HCEC 1CT (cell line): ENCODE measurements around the gene SPAG8.
A peak's percentile ranks its signal among the peaks of the same experiment; 100 is the strongest.

ENCODE experiments used
- DNase-seq: peaks from one replicate; pipeline ENCODE4 v3.0.0-alpha.2; 2017

SPAG8 gene

GRCh38 chr9:35812025-35812602, at the start of gene SPAG8:
Gene SPAG8 (minus strand): TSS chr9:35812262. CDS start chr9:35812147, 115 bp downstream.
- DNase-seq = peak; percentile 98

- DNase-seq = no peak
Observed at GRCh38 chr9:35861161-35861897, 49.3 kb upstream of the SPAG8 start.

DNA sequence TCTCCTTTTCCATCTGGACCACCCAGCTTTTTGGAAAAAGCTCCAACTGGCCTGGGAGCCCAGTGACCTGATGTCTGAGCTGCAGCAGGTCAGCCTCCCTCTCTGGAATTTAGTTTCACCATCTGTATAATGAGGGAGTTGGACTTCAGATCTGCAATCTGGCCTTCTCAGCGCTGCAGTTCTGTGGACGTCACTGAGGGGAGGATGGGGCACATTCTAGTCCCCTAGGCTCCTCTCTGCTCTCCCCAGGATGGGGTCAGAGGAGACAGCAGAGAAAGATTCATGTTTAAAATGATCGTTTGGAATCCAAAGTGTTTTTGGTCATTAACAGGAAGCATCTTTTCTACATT, 47.9 kb upstream of the SPAG8 start:
- no peak for DNase-seq

- DNase-seq = peak; percentile 28
Observed at GRCh38 chr9:35859310-35859989, 47.4 kb upstream of the SPAG8 start.

DNA sequence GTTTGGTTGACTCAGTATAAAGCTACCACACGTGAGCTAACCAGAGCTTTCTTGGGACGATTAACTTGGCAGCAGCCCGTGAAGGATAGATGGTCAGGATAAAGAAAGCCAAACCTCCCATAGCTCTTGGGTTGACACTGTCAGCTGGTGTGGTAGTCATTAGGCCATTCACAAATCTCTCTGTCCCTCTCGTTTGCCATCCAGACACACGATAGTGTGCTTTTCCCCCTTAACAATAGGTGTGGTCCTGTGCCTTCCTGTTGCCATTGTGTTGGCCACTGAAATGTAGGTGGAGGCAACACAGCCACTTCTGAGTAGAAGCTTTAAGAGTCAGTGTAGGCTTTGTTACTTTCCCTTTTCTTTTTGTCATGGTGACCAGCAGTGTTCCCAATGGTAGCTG, 46.4 kb upstream of the SPAG8 start:
- no peak for DNase-seq

DNA sequence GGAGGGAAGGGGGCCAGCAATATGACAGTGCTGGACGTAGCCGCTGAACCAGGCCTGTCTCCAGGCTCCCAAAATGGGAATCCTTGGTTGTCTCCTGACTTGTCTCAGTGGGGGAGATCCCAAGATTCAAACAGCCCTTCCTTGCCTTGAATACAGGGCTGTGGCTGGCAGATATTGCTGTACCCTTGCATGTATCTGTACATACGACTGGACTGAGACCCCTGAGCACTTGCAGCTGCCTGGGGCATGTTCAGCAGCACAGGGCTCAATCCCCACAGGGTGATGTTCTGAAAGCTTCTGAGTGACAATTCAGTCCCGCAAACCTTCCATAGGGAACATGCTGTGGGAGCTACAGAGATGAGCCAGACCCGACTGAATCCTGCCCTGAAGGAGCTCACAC, 44.8 kb upstream of the SPAG8 start:
- no peak for DNase-seq

DNA sequence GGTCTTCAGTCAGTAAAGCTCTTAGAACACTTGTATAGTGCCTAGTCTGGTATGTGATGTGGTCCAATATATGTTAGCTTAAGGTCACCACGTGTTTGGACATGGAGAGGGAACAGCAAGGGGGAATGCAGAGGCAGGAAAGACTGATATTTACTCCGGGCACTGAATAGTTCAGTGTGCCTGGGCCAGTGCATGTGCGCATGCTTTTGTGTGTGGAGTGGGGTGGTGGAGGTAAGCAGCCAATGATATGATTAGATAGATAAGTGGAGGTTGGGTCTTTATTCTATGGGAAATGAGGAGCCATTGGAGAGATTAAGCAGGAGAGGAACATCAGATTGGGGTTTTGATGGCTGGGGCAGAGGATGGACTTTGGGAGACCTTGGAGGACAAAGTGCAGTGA, 44.1 kb upstream of the SPAG8 start:
- no peak for DNase-seq

DNA sequence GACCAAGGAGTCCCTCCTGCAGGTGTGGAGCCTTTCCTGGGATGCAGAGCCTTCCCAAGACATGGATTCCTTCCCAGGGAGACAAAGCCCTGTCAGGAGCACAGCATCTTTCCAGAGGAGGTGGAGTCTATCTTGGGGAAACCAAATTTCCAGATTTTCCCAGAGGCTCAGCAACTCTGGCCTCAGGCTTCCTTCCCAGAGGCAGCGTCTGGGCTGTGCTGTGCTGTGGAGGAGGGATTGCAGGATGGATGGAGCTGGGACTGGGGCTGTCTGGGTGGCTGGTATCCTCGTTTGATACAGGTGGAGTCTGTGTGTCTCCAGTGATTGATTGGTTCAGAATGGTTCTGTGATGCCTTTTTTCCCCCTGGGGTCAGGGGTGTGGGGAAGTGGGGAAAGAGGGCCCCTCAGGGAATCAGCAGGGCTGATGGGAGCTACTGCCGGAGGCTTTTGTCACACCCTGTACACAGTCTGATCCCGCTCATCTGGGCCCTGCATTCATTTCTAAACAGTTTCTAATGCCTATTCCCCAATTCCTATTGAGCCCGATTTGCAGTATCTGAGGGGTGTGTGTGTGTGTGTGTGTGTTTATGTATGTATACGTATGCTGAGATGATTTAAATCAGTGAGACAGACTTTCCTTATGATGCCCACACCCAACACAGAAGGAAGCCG, 42.2 kb upstream of the SPAG8 start:
- DNase-seq = no peak

- no peak for DNase-seq
Observed at GRCh38 chr9:35852876-35853865, 41.1 kb upstream of the SPAG8 start.

- no peak for DNase-seq
Observed at GRCh38 chr9:35852267-35852815, 40.3 kb upstream of the SPAG8 start.

- peak; percentile 99 for DNase-seq
Observed at GRCh38 chr9:35847792-35848572, 35.9 kb upstream of the SPAG8 start.

DNA sequence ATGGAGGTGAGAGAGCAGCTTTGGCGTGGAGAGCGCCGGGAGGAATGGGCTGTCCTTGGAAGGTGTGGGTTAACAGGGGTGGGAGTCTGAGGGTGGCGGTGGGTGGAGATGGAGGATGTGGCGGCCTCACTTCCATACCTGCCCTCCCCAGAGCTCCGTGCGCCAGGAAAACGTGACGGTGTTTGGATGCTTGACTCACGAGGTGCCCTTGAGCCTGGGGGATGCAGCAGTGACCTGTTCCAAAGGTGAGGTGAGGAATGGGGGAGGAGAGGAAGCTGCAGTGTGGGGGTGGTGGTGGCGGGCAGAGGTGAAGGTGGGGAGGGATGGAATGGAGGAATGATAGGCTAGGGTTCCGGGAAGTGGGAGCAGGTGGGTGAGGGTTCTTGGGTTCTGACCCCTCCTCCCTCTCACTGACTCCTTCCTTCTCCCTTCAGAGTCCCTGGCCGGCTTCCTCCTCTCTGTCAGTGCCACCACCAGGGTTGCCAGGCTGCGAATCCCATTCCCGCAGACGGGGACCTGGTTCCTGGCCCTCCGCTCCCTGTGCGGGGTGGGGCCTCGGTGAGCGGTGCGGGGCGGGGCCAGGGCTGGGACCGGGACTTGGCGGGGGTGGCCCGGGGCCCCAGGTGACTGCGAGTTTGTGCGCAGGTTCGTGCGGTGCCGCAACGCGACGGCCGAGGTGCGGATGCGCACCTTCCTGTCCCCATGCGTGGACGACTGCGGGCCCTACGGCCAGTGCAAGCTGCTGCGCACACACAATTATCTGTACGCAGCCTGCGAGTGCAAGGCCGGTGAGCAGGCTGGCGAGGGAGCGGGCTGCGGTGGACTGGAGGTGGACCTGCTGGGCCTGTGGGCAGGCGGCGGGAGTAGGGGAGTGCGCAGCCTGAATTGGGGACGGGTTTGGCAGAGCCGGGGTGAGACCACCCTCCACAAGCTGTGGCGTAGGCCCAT, 34.0 kb upstream of the SPAG8 start:
- no peak for DNase-seq

- peak; percentile 86 for DNase-seq
Observed at GRCh38 chr9:35844628-35845270, 32.7 kb upstream of the SPAG8 start.

DNA sequence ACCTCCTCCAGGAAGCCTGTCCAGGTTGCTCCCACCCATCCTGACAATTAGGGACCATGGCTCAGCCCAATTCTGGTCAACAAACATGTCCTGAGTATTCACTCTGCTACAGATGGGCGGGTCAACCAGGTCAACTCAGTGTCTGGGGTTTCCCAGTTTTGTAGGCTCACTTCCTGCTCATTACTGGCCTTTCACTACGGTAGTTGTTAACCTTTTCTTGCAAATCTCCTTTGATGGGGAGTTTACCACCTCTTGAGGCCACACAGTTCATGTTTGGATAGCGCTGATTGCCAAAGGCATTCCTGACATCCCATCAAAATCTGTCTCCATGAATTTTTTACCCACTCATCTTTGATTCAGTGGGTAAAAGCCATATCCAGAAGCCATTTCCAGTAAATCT, 30.7 kb upstream of the SPAG8 start:
- no peak for DNase-seq

GRCh38 chr9:35842020-35842745, 30.1 kb upstream of the SPAG8 start:
- DNase-seq = no peak

DNA sequence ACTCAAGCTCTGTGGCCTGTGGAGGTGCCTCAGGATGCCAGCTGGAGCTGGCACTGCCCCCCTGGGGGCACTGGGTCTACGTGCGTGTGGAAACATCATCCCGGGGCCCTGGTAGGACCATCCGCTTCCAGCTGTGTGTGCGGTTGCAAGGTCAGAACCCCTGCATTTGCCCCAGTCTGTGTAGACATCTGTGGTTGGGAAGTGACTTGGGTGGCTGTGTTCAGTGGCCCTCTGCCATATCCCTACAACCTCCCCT, 29.5 kb upstream of the SPAG8 start:
- DNase-seq = no peak

DNA sequence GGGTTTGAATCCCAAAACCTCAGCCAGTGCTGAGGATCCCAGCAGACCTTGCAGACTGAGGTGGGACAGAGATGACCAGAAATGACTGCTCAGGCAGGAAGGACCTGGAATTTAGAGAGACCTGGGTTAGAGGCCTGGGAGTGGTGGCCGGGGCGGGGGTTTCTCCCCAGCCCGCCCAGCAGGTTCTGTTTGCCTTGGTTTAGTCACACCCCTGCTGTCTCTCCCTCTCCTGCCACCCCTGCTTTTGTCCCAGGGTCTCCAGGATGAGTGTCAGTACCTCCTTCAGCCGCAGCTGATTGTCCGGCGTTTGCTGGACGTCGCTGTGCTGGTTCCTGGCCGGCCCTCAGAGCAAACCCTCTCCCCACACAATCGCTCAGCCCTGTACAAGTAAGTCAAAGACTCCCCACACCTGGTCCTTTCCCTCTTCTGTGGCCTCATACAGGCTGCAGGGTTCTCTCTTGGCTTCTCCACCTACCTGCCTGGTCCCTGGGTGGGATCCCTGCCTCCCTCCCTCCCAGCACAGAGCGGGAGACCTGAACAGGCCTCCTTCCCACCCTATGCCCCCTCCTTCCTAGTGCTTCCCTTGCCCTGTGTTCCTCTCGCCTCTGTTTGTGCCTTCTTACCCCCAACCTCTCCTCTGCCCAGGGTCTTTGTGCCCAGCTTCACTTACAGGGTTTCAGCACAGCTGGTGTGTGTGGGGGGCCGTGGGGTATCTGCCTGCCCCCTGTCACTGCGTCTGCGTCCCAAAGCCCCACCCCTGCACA, 29.0 kb upstream of the SPAG8 start:
- DNase-seq = no peak

GRCh38 chr9:35839926-35840325, 27.9 kb upstream of the SPAG8 start:
- DNase-seq = no peak
